ENCODE data around the gene GTF3C5.

- TF ChIP-seq MAX (IDR thresholded peaks at IDR 0.05; ENCODE audit: low read depth, low read length) (no peak), CBX5 (IDR thresholded peaks at IDR 0.05; ENCODE audit: low read depth) (no peak), CTCF (IDR thresholded peaks at IDR 0.05 in 2 of 3, conservative IDR thresholded peaks at IDR 0.05 in 1 of 3; ENCODE audit: control insufficient read depth in 2 of 3, extremely low read depth in 1 of 3, insufficient read depth in 1 of 3, low read depth in 3 of 3, low read length in 3 of 3) (no peak), RAD21 (IDR thresholded peaks at IDR 0.05; ENCODE audit: insufficient read depth, low read depth, low read length) (no peak), EGR1 (IDR thresholded peaks at IDR 0.05; ENCODE audit: borderline replicate concordance in 1 of 2, low read depth in 2 of 2, low read length in 2 of 2) (no peak), RFX5 (IDR thresholded peaks at IDR 0.05; ENCODE audit: low read depth, low read length) (no peak), PRDM15 (CRISPR knock-in tag; IDR thresholded peaks at IDR 0.05) (no peak), MYC (IDR thresholded peaks at IDR 0.05; ENCODE audit: insufficient read depth, insufficient read length, insufficient replicate concordance, low read length, severe bottlenecking) (no peak), PAX5 (IDR thresholded peaks at IDR 0.05; ENCODE audit: borderline replicate concordance, low read depth, low read length) (no peak), POLR2AphosphoS5 (IDR thresholded peaks at IDR 0.05; ENCODE audit: low read length) (no peak), USF2 (IDR thresholded peaks at IDR 0.05; ENCODE audit: borderline replicate concordance, low read depth, low read length) (no peak), POLR2A (IDR thresholded peaks at IDR 0.05; ENCODE audit: low read depth, low read length) (no peak), EZH2 (IDR thresholded peaks at IDR 0.05; ENCODE audit: borderline replicate concordance, control insufficient read depth, low read depth, low read length) (no peak), NFYA (IDR thresholded peaks at IDR 0.05; ENCODE audit: borderline replicate concordance, low read depth, low read length) (no peak)
Observed at GRCh38 chr9:132993511-132993939, 37.3 kb upstream of the GTF3C5 start.
